ENCODE data around the gene XRCC4.
"Not testable (repeated sequence)": the region's sequence is repeated elsewhere in the genome, so short reads cannot be mapped to it uniquely, and the experiment has no call there.

XRCC4 gene

GRCh38 chr5:83192947-83193346 lies 115.6 kb downstream of the XRCC4 start:
- no peak for DNase-seq

- peak; percentile 55 for DNase-seq
Observed at GRCh38 chr5:83197326-83197967, 120.1 kb downstream of the XRCC4 start.

- no peak for DNase-seq
Observed at GRCh38 chr5:83199126-83199525, 121.8 kb downstream of the XRCC4 start.

- DNase-seq, result no peak
Observed at GRCh38 chr5:83204651-83205050, 127.3 kb downstream of the XRCC4 start.

- no peak for DNase-seq
Observed at GRCh38 chr5:83209963-83210362, 132.6 kb downstream of the XRCC4 start.

- DNase-seq, result no peak
Observed at GRCh38 chr5:83219077-83219476, 141.7 kb downstream of the XRCC4 start.

- no peak for DNase-seq
Observed at GRCh38 chr5:83219495-83219894, 142.1 kb downstream of the XRCC4 start.

- DNase-seq, result no peak
Observed at GRCh38 chr5:83220331-83220730, 143.0 kb downstream of the XRCC4 start.

GRCh38 chr5:83222906-83223305 lies 145.6 kb downstream of the XRCC4 start:
- no peak for DNase-seq

- no peak for DNase-seq
Observed at GRCh38 chr5:83227611-83228010, 150.3 kb downstream of the XRCC4 start.

- DNase-seq, result no peak
Observed at GRCh38 chr5:83230511-83230910, 153.2 kb downstream of the XRCC4 start.

GRCh38 chr5:83244516-83244915 lies 167.2 kb downstream of the XRCC4 start:
- no peak for DNase-seq

- DNase-seq, result no peak
Observed at GRCh38 chr5:83245037-83245436, 167.7 kb downstream of the XRCC4 start.

- DNase-seq, result no peak
Observed at GRCh38 chr5:83246071-83246470, 168.7 kb downstream of the XRCC4 start.

GRCh38 chr5:83249156-83249555 lies 171.8 kb downstream of the XRCC4 start:
- no peak for DNase-seq

- no peak for DNase-seq
Observed at GRCh38 chr5:83251849-83252248, 174.5 kb downstream of the XRCC4 start.

GRCh38 chr5:83253720-83254119 lies 176.4 kb downstream of the XRCC4 start:
- no peak for DNase-seq

- DNase-seq, result no peak
Observed at GRCh38 chr5:83255268-83255667, 177.9 kb downstream of the XRCC4 start.

- DNase-seq, result no peak
Observed at GRCh38 chr5:83256091-83256780, 178.9 kb downstream of the XRCC4 start.

GRCh38 chr5:83257684-83258083 lies 180.3 kb downstream of the XRCC4 start:
- not testable (repeated sequence) for DNase-seq

GRCh38 chr5:83265318-83265717 lies 188.0 kb downstream of the XRCC4 start:
- peak; percentile 72 for DNase-seq

GRCh38 chr5:83270311-83270710 lies 193.0 kb downstream of the XRCC4 start:
- no peak for DNase-seq

- DNase-seq, result no peak
Observed at GRCh38 chr5:83277154-83277553, 199.8 kb downstream of the XRCC4 start.

- no peak for DNase-seq
Observed at GRCh38 chr5:83277953-83278352, 200.6 kb downstream of the XRCC4 start.

GRCh38 chr5:83281176-83281575 lies 203.8 kb downstream of the XRCC4 start:
- DNase-seq, result no peak
